Globus pallidus (tissue), 1 donor: ENCODE results near the gene ACVR1C.
"Not testable (repeated sequence)": the region's sequence is repeated elsewhere in the genome, so short reads cannot be mapped to it uniquely, and the experiment has no call there.

ENCODE experiments used
- DNase-seq: peaks from one replicate; pipeline ENCODE4 v3.0.0-alpha.2; 2015; ENCODE audit warnings: low spot score

Gene ACVR1C

DNA sequence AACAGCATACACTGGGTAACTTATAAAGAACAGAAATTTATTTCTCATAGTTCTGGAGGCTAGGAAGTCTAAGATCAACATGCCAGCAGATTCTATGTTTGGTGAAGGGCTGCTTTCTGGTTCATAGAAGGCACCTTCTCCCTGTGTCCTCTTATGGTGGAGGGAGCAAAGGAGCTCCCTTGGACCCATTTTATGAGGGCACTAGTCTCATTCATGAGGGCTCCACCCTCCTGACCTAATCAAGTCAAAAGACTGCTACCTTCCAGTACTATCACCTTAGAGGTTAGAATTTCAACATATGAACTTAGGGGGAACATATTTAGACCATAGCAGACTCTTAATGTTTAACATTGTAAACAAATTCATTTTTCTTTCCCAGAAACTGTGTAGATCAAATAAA lies 54.5 kb downstream of the ACVR1C start:
- DNase-seq: no peak

DNA sequence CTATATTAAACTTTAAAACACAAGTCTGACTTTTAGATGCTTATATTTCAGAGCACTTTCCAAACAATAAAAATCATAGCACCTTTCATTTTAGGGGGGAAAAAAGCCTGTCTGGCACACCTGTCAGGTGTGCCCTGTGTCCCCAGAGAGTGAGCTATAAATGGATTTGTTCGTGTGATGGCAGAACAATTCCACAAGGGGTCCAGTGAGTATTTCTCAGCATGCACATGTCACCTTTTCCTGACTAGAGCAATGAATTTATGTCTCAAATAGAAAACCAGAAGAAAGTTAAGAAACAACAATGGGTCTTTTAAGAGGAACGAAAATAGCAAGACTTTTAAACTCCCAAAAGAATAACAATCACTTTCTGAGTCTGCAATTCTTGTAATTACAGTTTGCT lies 55.9 kb downstream of the ACVR1C start:
- no peak for DNase-seq

DNA sequence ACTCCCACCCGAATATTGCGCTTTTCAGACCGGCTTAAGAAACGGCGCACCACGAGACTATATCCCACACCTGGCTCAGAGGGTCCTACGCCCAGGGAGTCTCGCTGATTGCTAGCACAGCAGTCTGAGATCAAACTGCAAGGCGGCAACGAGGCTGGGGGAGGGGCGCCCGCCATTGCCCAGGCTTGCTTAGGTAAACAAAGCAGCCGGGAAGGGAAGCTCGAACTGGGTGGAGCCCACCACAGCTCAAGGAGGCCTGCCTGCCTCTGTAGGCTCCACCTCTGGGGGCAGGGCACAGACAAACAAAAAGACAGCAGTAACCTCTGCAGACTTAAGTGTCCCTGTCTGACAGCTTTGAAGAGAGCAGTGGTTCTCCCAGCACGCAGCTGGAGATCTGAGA lies 62.0 kb downstream of the ACVR1C start:
- DNase-seq: not testable (repeated sequence)

DNA sequence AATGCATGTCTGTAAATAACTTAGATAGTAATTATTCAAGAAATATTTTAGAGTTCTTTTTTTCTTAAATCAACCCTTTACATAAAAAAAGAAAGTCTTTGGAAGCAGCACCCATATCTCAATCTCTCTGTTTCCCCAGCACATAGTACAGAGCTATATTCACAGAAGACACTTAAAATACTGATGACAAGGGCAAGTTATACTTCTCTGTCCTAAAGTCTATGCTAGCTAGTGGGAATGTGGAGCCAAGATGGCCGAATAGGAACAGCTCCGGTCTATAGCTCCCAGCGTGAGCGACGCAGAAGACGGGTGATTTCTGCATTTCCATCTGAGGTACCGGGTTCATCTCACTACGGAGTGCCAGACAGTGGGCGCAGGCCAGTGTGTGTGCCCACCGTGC lies 62.6 kb downstream of the ACVR1C start:
- not testable (repeated sequence) for DNase-seq

DNA sequence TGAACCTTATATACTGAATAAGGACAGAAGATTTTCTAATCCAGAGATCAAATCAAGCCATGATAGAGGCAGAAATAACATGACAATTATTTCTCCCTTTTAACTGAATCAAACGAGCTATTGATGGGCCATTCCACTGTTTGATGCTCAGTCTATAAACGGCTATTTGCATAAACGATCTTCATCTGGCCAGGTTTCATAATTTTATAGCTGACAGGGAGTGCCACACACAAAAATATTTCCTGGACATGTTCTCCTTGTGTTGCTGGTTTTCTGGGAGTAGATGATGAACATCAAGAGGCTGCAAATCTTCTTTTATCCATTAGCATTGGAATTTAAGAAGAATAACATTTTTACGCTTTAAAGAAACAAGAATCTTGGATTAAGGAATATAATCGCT lies 63.1 kb downstream of the ACVR1C start:
- DNase-seq: no peak

DNA sequence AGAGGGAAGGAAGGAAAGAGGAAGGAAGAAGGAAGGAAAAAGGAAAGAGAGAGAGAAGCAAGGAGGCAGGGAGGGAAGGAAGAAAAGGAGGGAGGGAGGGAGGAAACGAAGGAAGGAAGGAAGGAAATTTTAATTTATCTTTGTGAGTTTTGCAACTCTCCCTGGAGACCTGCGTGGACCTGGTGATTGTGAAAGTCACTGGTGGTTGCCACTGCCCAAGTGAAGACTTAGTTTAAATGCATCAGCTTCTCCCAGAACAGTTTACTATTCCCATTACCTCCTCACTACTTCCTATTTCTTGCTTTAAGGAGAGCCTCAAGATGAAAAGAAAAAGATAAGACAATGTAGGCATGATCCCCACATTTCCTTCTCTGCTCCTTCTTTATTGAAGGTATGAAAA lies 68.8 kb downstream of the ACVR1C start:
- no peak for DNase-seq

DNA sequence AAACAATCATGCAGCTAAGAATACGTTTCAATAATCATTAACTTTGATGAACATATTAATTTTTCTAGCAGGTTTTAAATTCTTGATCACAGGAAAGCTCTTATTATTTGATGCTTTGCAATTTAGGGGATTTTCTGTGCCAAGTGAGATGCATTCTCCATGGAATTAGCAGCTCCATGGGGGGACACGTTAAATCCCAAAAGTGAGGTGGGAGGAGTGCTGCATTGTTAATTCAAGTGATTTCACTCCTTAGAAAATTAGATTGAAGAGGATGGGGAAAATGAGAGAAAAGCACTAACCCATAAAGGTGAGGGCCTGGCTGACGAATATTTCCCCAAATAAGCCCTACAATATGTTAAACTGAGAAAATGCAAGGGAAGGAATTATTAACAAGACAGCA lies 69.2 kb downstream of the ACVR1C start:
- no peak for DNase-seq

DNA sequence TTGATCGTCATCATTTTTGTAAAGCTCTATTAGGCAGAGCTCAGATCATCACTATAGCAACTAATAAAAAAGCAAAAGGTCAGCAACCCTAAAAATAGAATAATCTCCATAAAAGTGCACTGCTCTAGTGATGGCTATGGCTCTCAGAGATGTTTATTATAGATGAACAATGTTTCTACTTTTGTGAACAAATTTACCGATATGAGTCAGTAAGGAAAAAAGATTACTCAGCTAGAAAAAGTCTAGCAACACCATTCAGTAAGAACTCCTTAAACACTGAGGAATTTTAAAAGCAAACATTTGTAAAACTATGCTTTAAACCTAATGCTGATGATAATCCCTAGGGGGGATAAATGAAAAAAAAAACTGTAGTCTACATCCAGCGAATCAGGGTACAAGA lies 69.6 kb downstream of the ACVR1C start:
- DNase-seq: no peak

DNA sequence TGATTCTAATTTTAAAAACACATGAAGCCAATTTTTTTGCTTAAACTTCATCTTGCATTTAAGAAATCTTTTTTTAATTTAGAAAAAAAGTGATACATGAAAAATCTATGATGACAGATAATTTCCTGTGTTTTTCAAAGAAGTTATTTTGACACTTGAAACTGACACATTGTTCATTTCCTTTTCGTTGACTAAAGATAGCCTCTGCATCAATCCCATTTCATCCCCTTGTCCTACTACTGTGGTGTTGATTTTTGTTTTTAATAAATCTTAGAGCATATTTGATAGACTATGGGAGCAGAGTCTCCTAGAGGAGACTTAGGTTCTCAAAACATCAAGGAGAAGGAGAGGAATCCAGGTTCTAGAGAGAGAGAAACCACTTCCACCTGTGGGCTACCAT lies 70.9 kb downstream of the ACVR1C start:
- DNase-seq: no peak

DNA sequence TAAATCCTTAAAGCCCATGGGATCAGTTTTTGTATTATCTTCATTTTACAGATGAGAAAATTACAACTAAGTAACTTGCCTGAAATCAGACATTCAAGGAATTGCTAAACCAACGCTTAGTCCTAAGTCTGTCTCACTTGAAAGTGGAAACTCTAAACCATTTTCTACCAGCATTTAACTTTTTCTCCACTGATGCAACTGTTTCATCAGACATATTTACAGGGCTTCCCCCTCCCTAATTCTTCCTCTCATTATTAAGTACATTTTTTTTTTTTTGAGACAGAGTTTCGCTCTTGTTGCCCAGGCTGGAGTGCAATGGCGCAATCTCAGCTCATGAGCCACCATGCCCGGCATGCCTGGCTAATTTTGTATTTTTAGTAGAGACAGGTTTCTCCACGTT lies 88.6 kb downstream of the ACVR1C start:
- DNase-seq: no peak

DNA sequence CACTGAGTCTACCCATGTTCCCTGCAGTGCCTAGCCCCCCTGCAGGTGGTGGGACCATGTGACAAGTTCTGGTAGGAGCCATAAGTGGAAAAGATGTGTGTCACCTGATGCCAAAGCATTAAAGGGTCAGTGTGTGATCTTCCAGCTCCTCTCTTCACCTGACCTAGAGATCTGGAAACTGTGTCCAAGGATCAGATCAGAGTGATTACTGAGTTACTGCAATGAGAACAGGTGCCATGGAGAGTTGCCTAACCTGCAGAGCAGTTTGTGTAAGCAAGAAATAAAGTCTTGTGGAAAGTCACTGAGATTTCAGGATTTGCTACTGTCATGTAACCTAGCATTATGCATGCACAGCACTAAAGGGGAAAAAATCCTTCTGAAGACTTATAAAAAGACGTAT lies 90.6 kb downstream of the ACVR1C start:
- no peak for DNase-seq

DNA sequence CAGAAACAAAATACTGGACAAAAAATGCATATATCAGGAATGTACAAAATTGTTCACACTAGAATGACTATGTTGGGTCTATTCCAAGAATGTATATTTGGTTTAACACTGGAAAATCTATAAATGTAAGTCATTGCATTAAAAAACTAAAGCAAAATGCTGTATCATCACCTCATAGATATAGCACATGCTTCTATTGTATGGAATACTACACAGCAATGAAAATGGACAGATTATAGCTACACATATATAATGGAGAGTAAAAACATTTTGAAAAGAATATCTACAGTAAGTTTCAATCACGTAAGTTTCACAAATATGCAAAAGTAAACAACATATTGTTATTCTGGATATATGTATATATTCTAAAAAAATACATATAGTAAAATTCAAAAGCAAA lies 91.8 kb downstream of the ACVR1C start:
- DNase-seq: no peak

DNA sequence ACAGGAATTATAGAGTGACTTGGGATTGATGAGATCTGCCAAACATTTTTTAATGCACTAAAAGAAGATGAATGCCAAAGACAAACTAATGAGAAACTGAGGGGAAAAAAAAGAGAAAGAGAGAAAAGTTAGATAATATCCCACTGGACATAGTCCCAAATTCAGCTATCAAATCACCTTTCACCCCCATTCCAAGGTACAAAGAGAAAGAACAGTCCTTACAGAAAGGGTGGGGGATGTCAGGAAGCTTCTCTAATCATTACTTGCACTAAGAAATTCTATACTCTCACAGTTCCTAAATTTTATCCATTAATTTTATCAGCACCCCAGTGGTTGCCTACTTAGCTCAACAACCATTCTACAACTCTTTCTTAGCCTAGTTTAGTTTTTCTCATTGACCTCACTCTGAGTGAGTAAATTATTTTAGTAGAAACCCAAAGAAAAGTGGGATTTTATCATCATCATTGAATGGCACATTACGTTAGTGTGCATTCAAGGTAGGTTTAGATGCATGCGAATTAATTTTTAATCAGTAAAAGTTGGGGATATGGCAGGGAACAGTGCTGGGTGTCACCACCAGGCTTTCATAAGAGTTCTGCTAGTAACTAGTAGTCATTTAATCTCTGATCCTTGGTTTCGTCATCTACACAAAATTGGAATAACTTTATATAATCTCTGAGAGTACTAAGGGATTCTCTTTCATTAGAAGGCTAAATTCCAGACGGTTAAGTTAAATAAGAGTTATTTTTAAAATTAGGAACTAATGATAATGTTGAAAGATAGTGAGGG lies 99.5 kb downstream of the ACVR1C start:
- no peak for DNase-seq

DNA sequence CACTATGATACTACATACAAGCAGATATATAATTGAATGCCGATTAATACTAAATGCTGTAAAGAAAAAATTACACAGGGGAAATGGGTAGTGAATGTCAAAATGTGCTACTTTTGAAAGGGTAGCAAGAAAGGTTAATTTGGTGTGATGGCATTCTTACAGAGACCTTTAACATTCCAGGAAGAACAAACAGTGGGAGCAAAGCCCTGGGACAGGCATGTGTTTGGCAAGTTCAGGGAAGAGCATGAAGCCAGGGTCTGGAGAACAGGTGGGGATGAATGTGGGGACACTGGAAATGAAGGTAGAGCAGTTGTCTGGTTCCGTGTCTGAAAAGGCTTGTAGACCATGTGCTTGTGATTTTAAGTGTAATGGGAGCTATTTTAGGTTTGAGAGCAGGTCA lies 102.6 kb downstream of the ACVR1C start:
- DNase-seq: no peak

DNA sequence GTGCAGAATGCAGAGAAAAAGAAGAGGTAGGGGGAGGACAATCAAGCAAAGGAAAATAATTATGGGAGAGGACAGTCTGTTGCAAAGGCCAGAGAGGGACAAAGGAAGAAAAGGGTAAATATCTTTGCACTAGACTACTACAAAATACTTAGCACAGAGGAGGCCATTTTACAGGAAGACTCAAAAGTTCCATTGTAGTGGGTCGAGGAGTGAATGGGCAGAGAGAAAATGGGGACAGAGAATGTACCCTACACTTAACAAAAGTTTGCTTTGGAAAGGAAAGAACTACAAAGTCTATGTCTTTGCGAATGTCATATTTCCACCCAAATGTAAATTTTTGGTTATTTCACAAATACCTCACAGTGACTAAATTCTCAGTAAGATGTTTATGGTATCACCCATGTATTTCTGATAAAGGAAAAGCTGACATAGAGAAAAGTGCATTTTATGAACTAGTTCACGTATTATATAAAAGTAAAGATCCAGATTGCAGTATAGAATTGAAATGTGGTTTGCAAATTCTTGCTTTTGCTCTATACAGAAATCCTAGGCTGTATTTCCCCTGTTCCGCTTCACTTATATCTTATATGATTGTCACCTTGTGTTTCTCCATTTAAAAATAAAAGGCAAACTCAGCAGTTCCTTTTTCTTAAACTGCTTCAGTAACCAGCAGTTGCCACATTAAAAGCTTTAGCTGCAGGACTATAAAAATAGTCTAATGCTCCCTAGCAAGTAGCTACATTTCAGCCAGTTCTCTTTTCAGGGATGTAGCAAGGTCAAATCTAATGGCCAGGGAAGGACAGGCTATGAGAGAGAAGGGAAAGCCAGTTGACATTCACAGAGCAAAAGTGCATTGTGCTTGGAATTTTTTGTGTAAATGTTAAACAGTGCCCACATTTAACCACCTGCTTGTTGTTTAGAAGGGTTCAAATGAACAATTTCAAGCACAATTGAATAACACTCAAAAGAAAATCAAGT lies 105.1 kb downstream of the ACVR1C start:
- DNase-seq: peak; percentile 3

DNA sequence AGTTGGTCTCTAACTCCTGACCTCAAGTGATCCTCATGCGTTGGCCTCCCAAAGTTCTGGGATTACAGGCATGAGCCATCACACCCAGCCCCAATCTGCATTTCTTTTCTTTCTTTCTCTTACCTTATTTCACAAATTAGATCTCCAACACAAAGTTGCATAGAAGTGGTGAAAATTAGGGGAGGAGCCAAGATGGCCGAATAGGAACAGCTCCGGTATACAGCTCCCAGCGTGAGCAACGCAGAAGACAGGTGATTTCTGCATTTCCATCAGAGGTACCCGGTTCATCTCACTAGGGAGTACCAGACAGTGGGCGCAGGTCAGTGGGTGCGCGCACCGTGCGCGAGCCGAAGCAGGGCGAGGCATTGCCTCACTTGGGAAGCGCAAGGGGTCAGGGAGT lies 113.7 kb downstream of the ACVR1C start:
- not testable (repeated sequence) for DNase-seq

DNA sequence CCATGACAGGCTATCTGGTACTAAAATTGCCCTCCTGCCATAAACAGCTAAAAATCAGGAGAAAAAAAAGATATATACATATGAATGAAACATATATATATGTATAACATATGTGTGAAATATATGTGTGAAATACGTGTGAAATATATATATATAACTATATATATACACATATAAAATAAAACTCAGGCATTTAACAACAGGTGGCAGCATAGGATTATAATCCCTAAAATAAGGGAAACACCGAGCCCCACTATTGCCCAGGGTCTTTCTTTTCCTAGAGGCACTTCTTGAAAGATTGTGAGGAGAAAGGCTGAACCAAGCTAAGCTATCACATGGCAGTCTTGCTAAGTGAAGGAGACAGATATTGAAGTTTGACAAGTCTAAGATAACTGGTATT lies 118.9 kb downstream of the ACVR1C start:
- DNase-seq: no peak

DNA sequence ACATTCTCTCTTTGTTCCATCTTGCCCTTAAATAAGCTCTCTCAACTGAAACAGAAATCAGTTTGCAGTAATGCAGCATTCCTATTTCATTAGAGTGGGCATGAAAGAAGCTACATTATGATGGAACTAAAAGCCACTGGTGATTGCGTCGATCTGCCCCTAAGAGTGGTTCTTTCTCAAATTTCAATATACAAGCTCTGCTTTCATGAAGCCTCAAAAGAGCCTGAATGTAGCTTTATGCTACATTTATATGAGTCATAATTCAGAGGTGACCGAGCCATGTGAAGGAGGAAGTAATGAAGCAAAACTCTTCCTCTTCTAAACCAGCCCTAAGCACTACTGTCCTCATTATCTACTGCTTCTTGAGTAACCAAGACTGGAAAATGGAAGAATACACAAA lies 120.0 kb downstream of the ACVR1C start:
- no peak for DNase-seq

DNA sequence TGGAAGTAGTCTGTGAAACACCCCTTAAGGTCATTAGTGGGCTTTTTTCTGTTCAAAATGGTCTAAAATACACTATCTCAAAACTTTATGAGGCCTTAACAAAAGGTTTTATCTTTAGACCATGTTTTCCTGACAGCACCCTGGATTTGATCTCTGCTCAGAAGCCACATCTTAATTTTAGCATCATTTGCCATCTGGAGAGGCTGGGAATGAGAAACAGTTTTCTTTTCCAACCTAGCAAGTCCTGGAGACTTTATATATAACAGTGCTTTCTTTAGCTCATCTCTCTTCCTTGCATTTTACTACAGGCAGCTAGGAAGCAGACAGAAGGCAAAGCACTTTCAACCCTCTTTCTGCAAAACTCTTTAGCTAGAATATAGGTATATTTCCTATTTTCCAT lies 122.1 kb downstream of the ACVR1C start:
- no peak for DNase-seq

DNA sequence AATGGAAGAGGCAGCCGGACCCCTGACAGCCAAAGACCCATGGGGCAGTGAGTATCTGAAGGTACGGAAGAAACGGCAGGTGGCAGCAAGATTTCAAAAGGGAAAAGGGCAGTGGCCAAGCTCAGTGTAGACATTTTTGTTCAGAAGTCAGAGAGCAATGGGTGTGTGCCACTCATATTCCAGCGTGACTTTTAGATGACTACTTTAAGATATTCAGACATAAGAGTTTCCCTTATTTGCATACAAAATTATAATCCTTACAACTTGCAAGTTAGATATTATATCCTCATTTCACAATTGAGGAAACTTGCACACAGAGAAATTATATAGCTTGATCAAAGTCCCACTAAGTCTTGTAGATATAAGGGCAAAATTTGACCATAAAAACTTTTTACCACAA lies 124.0 kb downstream of the ACVR1C start:
- no peak for DNase-seq

DNA sequence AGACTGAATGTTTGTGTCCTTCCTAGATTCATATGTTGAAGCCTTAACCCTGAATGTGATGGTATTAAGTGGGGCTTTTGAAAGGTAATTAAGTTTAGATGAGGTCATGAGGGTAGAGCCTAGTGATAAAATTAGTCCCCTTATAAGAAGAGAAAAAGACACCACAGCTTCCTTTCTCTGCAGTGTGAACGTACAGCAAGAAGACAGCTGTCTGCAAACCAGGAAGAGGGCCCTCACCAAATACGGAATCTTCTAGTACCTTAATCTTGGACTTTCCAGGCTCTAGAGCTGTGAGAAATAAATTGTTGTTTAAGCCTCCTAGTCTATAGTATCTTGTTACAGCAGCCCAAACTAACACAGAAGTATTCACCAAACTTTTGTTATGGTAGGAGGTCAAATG lies 127.6 kb downstream of the ACVR1C start:
- no peak for DNase-seq

DNA sequence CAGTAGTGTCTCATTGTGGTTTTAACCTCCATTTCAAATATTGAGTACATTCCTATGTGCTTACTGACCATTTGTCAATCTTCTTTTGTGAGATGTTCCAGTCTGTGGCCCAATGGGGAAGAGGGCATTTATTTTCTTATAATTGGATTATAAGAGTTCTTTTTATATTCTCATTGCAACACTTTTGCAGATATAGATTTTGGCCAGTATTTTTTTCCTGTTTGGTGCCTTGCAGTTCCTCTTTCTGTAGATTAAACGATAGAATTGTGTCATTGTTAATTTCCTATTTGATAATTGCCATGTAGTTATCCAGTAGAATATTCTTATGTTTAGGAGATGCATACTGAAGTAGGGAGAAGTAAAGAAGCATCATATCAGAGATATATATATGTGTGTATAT lies 128.3 kb downstream of the ACVR1C start:
- DNase-seq: no peak

DNA sequence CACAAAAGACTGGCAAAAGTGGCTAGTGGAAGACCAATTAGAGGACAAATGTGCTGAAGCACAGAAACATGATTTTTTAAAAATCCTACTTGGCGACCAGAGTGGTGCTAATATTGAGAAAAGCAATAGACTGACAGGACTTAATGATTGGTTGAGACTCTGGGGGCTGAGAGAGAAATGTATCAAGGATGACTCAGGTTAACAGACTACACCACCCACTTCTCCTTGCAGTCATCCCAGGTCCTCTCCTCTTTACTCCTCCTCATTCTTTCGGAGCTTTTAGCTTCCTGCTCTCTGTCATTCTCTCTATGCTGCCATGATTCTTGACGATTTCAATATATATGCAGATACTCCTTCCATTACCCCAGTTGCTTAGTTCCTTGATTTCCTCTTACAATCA lies 130.2 kb downstream of the ACVR1C start:
- DNase-seq: no peak
